Ovary (tissue), 3 donors: ENCODE results near the gene ZMYM5.
"Not testable (repeated sequence)": the region's sequence is repeated elsewhere in the genome, so short reads cannot be mapped to it uniquely, and the experiment has no call there.

Experiments used
- EP300 ChIP-seq: sonication (generic); formaldehyde crosslinking; IDR thresholded peaks from one replicate; pipeline ENCODE4 v1.6.1; 2017; ENCODE audit warnings: antibody characterized with exemption
- TF ChIP-seq, protein P1 (sequence below), 3 donors: fragments of 450-650 bp in 2 of 3; fragments of 200-600 bp in 1 of 3; IDR thresholded peaks; one replicate each; pipeline versions ENCODE4 v1.5.1 to v1.8.0; 2016 to 2022; ENCODE audit warnings: antibody characterized with exemption in 3 of 3, mild to moderate bottlenecking in 1 of 3
- donor health status: DM: no; HTN: no; CAD: no.

DNA sequence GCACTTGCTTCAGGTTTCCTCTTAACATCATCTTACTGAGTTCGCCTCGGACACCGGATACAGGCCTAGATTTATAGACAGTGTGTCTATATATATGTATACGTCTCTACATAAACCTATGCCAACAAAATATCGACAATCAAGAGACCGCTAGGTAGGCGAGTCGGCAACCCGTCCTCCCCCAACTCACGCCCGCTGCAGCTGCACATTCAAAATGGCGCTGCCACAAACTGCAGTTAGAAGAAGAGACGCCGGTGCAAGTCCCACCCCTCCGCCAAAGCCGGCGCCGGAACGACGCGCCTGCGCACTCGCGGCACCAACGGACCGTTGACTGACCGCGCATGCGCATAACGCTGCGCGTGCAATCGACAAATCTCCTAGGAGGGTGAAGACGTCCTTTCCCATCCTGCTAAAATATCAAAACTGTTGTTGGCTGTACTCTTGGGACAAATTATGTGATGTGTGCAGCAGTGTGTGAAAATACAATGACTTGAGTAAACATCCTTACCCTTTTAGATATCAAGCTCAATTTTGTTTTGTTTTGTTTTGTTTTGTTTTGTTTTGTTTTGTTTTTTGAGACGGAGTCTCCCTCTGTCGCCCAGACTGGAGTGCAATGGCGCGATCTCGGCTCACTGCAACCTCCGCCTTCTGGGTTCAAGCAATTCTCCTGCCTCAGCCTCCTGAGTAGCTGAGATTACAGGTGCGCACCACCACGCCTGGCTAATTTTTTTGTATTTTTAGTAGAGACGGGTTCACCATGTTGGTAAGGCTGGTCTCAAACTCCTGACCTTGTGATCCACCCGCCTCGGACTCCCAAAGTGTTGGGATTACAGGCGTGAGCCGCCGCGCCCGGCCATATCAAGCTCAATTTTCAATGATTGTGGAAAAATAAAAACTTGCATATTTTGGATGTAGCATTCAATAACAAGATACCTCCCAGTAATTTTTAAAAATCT lies 80.4 kb downstream of the ZMYM5 start, which contains the start of gene PSPC1:
- TF ChIP-seq, protein P1, sequence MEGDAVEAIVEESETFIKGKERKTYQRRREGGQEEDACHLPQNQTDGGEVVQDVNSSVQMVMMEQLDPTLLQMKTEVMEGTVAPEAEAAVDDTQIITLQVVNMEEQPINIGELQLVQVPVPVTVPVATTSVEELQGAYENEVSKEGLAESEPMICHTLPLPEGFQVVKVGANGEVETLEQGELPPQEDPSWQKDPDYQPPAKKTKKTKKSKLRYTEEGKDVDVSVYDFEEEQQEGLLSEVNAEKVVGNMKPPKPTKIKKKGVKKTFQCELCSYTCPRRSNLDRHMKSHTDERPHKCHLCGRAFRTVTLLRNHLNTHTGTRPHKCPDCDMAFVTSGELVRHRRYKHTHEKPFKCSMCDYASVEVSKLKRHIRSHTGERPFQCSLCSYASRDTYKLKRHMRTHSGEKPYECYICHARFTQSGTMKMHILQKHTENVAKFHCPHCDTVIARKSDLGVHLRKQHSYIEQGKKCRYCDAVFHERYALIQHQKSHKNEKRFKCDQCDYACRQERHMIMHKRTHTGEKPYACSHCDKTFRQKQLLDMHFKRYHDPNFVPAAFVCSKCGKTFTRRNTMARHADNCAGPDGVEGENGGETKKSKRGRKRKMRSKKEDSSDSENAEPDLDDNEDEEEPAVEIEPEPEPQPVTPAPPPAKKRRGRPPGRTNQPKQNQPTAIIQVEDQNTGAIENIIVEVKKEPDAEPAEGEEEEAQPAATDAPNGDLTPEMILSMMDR (IDR thresholded peaks at IDR 0.05), result not testable (repeated sequence)
- TF ChIP-seq EP300, result not testable (repeated sequence)
